CD4-positive, CD25-positive, alpha-beta regulatory T cell (primary cell): ENCODE results near the gene FAM110C. TPM values are rescaled to one million over a fixed set of nuclear protein-coding genes. Genes with fewer than 3 reads are reported as not detected.
"Not testable (repeated sequence)": the region's sequence is repeated elsewhere in the genome, so short reads cannot be mapped to it uniquely, and the experiment has no call there.

Experiments used
- ATAC-seq, 2 donors: fragments of 150-1000 bp; cut with Tn5 transposase; one replicate each; pipeline ENCODE4 v1.10.0; 2021; ENCODE audit warnings: low read depth in 2 of 2, moderate number of reproducible peaks in 2 of 2, moderate library complexity in 1 of 2
- DNase-seq, 3 donors: peaks; one replicate each; pipeline versions ENCODE4 v3.0.0 to v3.0.0-alpha.2; 2012 to 2022; ENCODE audit warnings: mixed read lengths in 1 of 3
- H3K27ac ChIP-seq: one replicate; pipeline ENCODE4 v1.7.0; 2013; ENCODE audit warnings: mild to moderate bottlenecking, low read length; ENCODE audit not compliant: insufficient read depth, poor library complexity, severe bottlenecking
- H3K27me3 ChIP-seq: one replicate; pipeline ENCODE4 v1.7.0; 2013; ENCODE audit warnings: low read length; ENCODE audit not compliant: control insufficient read depth, insufficient read depth
- H3K36me3 ChIP-seq: one replicate; pipeline ENCODE4 v1.7.0; 2013; ENCODE audit warnings: mild to moderate bottlenecking, low read length, moderate library complexity; ENCODE audit not compliant: control insufficient read depth, insufficient read depth
- H3K4me1 ChIP-seq: 2 replicates; pipeline ENCODE4 v1.7.0; 2013; ENCODE audit warnings: mild to moderate bottlenecking, low read length; ENCODE audit not compliant: insufficient read depth, control insufficient read depth, poor library complexity, severe bottlenecking
- H3K4me3 ChIP-seq: one replicate; pipeline ENCODE4 v1.7.0; 2013; ENCODE audit warnings: low read depth, mild to moderate bottlenecking, low read length, moderate library complexity
- H3K9me3 ChIP-seq, 2 experiments: 1 replicate in 1 of 2; 2 replicates in 1 of 2; pipeline ENCODE4 v1.7.0; 2013; ENCODE audit warnings: low read length in 2 of 2, mild to moderate bottlenecking in 1 of 2, moderate library complexity in 1 of 2; ENCODE audit not compliant: control insufficient read depth in 2 of 2
- H3K27ac Mint-ChIP-seq, 3 donors: one replicate each; pipeline ENCODE4 v1.8.0; 2020 to 2022; ENCODE audit warnings: mild to moderate bottlenecking in 3 of 3, mixed read lengths in 3 of 3, moderate library complexity in 2 of 3
- H3K27me3 Mint-ChIP-seq: one replicate; pipeline ENCODE4 v1.8.0; 2022; ENCODE audit warnings: mild to moderate bottlenecking, mixed read lengths
- H3K36me3 Mint-ChIP-seq: one replicate; pipeline ENCODE4 v1.8.0; 2020; ENCODE audit warnings: mixed read lengths
- H3K4me1 Mint-ChIP-seq, 4 donors: one replicate each; pipeline ENCODE4 v1.8.0; 2020 to 2022; ENCODE audit warnings: mixed read lengths in 4 of 4, mild to moderate bottlenecking in 1 of 4
- H3K4me3 Mint-ChIP-seq, 4 donors: one replicate each; pipeline ENCODE4 v1.8.0; 2020 to 2022; ENCODE audit warnings: mild to moderate bottlenecking in 4 of 4, mixed read lengths in 4 of 4, moderate library complexity in 3 of 4
- H3K9me3 Mint-ChIP-seq, 7 donors: one replicate each; pipeline ENCODE4 v1.8.0; 2020 to 2022; ENCODE audit warnings: mixed read lengths in 7 of 7, mild to moderate bottlenecking in 3 of 7, moderate library complexity in 2 of 7
- polyA plus RNA-seq, 4 donors: library from polyadenylated mRNA; unstranded; fragments of 300-500 nt; fragmentation: Illumina TruSeq; gene quantifications; one replicate each; pipeline ENCODE4 v1.2.3, GENCODE V29; 2021
- total RNA-seq: library from RNA; stranded (reverse); gene quantifications from one replicate; pipeline ENCODE4 v1.2.3, GENCODE V29; 2022

The FAM110C gene
- total and polyA plus RNA-seq, 5 donors from 2014 or later, result 0.79 to 4.9 (median 1.8) TPM

- Mint-ChIP-seq H3K4me1 (peaks cover 18 to 44% (median 32%) of the 10 kb centered on the region in 4 donors), H3K27me3 (no peaks in the 10 kb centered on the region), H3K36me3 (peaks cover 4% of the 10 kb centered on the region), H3K9me3 (peaks cover 0 to 7% (median 0%) of the 10 kb centered on the region in 7 donors), H3K4me3 (no peak overlapping the region), H3K27ac (no peak overlapping the region)
- Histone ChIP-seq H3K27ac (no peak overlapping the region), H3K36me3 (no peaks in the 10 kb centered on the region), H3K27me3 (no peaks in the 10 kb centered on the region), H3K4me3 (no peak overlapping the region), H3K4me1 (peaks cover 26% of the 10 kb centered on the region), H3K9me3 (no peaks in the 10 kb centered on the region)
- ATAC-seq, result no peak
- DNase-seq, result no peak
Measured at GRCh38 chr2:25543-25942, 20.8 kb downstream of the FAM110C start.

- H3K4me1 ChIP-seq, result peaks cover 26% of the 10 kb centered on the region
- Mint-ChIP-seq H3K27ac (peak overlapping the region; percentile 18 to 95 (median 61)), H3K4me1 (peaks cover 18 to 44% (median 29%) of the 10 kb centered on the region in 4 donors), H3K4me3 (peak overlapping the region; percentile 1 to 69 (median 64))
- not testable (repeated sequence) for H3K36me3 ChIP-seq, H3K36me3 Mint-ChIP-seq, H3K27me3 ChIP-seq, DNase-seq, H3K9me3 ChIP-seq, H3K9me3 Mint-ChIP-seq, H3K27me3 Mint-ChIP-seq, ATAC-seq
- H3K4me3 ChIP-seq, result peak overlapping the region; percentile 63
- H3K27ac ChIP-seq, result peak overlapping the region; percentile 55
Measured at GRCh38 chr2:24591-24990, 21.7 kb downstream of the FAM110C start.

DNA sequence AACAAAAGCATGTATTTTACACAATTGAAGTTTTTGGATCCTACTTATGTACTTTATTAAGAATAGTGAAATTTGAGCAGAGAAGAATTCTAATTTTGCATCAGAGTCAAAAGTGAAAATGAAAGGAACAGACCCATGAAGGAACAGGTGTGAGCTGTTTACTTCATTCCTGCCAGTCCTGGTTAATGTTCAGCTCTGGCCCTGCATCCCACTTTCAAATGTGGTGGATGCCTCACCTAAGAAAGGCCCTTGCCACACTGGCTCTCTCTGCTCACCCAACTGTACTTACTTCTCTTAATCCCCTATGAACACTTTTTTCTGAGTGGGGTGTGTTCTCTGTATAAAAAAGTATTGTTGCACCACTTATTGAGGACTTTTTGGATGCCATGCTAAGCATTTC is 22.2 kb downstream of the FAM110C start:
- ATAC-seq (peak in 1 of 2 donors; percentile 34), DNase-seq (peak in 1 of 3 donors; percentile 65)
- Mint-ChIP-seq H3K4me3 (peak overlapping the region; percentile 1 to 69 (median 64)), H3K36me3 (peaks cover 2% of the 10 kb centered on the region), H3K27ac (peak overlapping the region; percentile 18 to 95 (median 61)), H3K4me1 (peaks cover 18 to 43% (median 27%) of the 10 kb centered on the region in 4 donors), H3K27me3 (no peaks in the 10 kb centered on the region), H3K9me3 (peaks cover 0 to 7% (median 0%) of the 10 kb centered on the region in 7 donors)
- peak overlapping the region; percentile 55 for H3K27ac ChIP-seq
- peak overlapping the region; percentile 63 for H3K4me3 ChIP-seq
- H3K9me3 ChIP-seq, result no peaks in the 10 kb centered on the region
- H3K36me3 ChIP-seq, result no peaks in the 10 kb centered on the region
- no peaks in the 10 kb centered on the region for H3K27me3 ChIP-seq
- H3K4me1 ChIP-seq, result peaks cover 26% of the 10 kb centered on the region

- Histone ChIP-seq H3K27ac (peak overlapping the region; percentile 55), H3K4me1 (peaks cover 20% of the 10 kb centered on the region), H3K36me3 (no peaks in the 10 kb centered on the region), H3K9me3 (no peaks in the 10 kb centered on the region), H3K4me3 (no peak overlapping the region), H3K27me3 (no peaks in the 10 kb centered on the region)
- Mint-ChIP-seq H3K27me3 (no peaks in the 10 kb centered on the region), H3K9me3 (peaks cover 0 to 7% (median 0%) of the 10 kb centered on the region in 7 donors), H3K36me3 (no peaks in the 10 kb centered on the region), H3K4me1 (peaks cover 14 to 35% (median 21%) of the 10 kb centered on the region in 4 donors), H3K27ac (no peak overlapping the region), H3K4me3 (no peak overlapping the region)
- ATAC-seq (no peak), DNase-seq (no peak)
Measured at GRCh38 chr2:23283-23682, 23.0 kb downstream of the FAM110C start.

GRCh38 chr2:22244-22643 is 24.1 kb downstream of the FAM110C start:
- peaks cover 18% of the 10 kb centered on the region for H3K4me1 ChIP-seq
- H3K4me1 Mint-ChIP-seq, result peaks cover 8 to 25% (median 14%) of the 10 kb centered on the region in 4 donors
- H3K36me3 ChIP-seq, H3K4me3 Mint-ChIP-seq, H3K9me3 Mint-ChIP-seq, H3K27ac ChIP-seq, DNase-seq, ATAC-seq, H3K27me3 Mint-ChIP-seq, H3K27me3 ChIP-seq, H3K36me3 Mint-ChIP-seq, H3K4me3 ChIP-seq, H3K9me3 ChIP-seq: not testable (repeated sequence)
- peak overlapping the region in 1 of 3 donors; percentile 1 for H3K27ac Mint-ChIP-seq

DNA sequence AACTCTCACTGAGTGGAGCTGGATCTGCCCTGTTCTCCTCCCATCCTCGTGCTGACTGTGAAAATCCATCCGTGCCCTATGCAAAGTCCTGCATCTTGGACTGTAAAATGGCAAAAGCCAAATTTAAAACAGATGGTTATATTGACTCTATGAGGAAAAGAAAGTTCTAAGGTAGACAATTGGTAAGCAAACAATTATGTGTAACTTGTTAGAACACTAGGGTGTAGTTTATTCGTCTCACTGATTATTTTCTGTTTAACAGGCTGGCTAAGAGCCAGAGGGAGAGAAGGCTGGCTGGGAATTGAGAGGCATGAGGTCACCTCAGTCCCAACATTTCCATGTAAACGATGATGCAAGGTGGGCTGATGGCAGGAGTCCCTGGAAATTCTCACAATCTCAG is 26.0 kb downstream of the FAM110C start:
- H3K36me3 ChIP-seq, H3K4me3 Mint-ChIP-seq, H3K9me3 ChIP-seq, H3K36me3 Mint-ChIP-seq, H3K27ac Mint-ChIP-seq, DNase-seq, H3K27me3 ChIP-seq, H3K27ac ChIP-seq, ATAC-seq, H3K9me3 Mint-ChIP-seq, H3K4me3 ChIP-seq: not testable (repeated sequence)
- Mint-ChIP-seq H3K4me1 (peaks cover 8 to 22% (median 14%) of the 10 kb centered on the region in 4 donors), H3K27me3 (peaks cover 13% of the 10 kb centered on the region)
- peaks cover 18% of the 10 kb centered on the region for H3K4me1 ChIP-seq

GRCh38 chr2:19505-19904 is 26.8 kb downstream of the FAM110C start:
- DNase-seq (no peak), ATAC-seq (no peak)
- Mint-ChIP-seq H3K27me3 (peaks cover 20% of the 10 kb centered on the region), H3K4me3 (peak overlapping the region in 1 of 4 donors; percentile 58), H3K27ac (no peak overlapping the region), H3K36me3 (no peaks in the 10 kb centered on the region), H3K4me1 (peaks cover 7 to 16% (median 13%) of the 10 kb centered on the region in 4 donors), H3K9me3 (peaks cover 0 to 7% (median 0%) of the 10 kb centered on the region in 7 donors)
- no peak overlapping the region for H3K4me3 ChIP-seq
- no peaks in the 10 kb centered on the region for H3K9me3 ChIP-seq
- H3K36me3 ChIP-seq, result no peaks in the 10 kb centered on the region
- no peaks in the 10 kb centered on the region for H3K27me3 ChIP-seq
- peaks cover 14% of the 10 kb centered on the region for H3K4me1 ChIP-seq
- H3K27ac ChIP-seq, result no peak overlapping the region
